HG03097 (cell line): Measurements from ENCODE around the gene FTO.
A peak's percentile ranks its signal among the peaks of the same experiment; 100 is the strongest.
"Not testable (repeated sequence)": the region's sequence is repeated elsewhere in the genome, so short reads cannot be mapped to it uniquely, and the experiment has no call there.

Source experiments
- ATAC-seq: cut with Tn5 transposase; IDR thresholded peaks from one replicate; pipeline ENCODE4 v1.9.1; 2021; ENCODE audit not compliant: unreplicated experiment, low FRiP score

Gene FTO

GRCh38 chr16:53817812-53818550 lies 114.0 kb downstream of the FTO start:
- ATAC-seq, result no peak

DNA sequence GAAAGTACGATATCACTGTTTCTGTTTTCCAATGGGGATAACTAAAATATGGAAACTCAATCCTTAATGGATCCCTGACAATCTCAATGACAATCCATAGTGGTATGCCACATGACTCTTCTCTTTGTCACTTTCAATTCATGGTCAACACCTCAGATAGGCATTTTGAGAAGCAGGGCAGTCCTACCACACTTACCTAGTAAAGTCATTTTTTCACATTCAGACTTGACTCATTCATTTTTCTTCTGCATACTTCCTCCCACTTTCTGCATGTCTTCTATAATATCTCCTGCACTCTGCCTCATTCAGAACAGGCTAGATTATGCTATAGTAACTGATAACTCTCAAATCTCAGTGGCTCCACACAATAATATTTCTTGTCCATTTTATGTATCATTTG lies 117.5 kb downstream of the FTO start:
- no peak for ATAC-seq

GRCh38 chr16:53821957-53822625 lies 118.1 kb downstream of the FTO start:
- ATAC-seq, result no peak

DNA sequence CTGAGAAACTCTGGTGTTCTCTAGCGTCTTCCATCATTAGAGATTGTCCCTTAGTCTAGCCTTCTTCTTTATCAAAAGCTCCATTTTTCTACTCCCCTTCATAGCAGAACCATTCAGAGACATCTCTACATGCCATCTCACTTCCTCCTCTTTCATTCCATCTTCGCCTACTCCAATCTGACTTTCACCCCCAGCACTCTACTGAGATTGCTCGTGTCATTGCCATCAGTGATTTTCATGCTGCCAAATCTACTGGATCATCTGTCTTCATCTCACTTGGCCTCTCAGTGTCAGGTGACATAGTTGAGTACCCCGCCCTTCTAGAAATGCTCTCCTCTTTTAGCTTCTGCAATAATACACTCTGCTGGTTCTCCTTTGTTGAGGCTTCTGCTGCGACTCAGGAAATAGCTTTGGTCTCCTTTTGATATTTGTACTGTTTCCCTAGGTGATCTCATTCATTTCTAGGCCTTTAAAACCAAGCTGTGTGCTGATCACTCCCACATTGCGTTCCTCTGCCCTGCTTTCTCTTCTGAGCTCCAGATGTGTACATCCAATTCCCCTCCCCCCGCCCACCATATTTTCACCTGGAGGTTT lies 119.1 kb downstream of the FTO start:
- no peak for ATAC-seq

DNA sequence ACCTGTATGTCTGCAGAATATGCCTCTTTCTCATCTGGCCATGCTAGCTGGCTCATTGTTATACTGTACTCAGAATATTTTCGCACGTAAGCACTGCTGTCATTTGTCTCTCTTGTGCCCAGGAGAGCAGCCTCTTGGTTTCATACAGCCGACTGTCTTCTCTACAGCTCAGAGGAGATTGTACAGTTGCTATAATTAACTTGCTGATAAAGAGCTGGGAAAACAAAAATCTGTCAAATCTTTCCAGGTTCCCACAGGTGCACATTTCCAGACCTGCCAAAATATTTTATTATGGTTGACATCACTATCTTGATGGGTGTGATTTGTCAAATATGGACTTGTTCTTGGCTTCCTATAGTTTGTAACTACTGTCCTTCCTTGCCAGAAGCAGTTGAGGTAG lies 122.7 kb downstream of the FTO start:
- ATAC-seq, result no peak

GRCh38 chr16:53827741-53828140 lies 123.8 kb downstream of the FTO start:
- no peak for ATAC-seq

DNA sequence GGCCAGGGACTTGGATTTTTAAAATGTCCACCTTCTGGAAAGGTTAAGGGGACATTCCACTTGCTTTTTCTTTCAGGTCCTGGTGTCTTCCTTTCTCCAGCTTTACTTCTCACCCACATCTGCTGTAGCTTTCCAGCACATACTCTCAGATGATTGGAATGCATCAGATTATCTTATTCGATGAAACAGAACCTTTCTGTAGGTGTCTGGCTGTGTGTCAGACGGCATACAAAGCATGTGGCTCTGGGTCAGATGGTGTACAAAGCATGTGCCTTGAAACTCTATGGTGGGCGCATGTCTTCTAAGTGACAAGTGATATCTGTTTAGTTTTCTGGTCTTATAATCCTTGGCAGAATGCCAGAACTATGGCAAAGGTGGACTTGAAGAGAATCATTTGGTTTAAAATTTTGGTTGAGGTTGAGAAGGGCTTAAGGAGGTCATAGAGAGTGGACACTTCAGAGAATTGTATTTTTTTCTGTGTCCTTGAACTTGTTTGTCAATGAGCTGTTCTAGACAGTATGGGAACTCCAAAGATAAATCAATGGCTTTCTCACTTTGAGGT lies 125.3 kb downstream of the FTO start:
- no peak for ATAC-seq

GRCh38 chr16:53832896-53833544 lies 129.1 kb downstream of the FTO start:
- ATAC-seq, result no peak

DNA sequence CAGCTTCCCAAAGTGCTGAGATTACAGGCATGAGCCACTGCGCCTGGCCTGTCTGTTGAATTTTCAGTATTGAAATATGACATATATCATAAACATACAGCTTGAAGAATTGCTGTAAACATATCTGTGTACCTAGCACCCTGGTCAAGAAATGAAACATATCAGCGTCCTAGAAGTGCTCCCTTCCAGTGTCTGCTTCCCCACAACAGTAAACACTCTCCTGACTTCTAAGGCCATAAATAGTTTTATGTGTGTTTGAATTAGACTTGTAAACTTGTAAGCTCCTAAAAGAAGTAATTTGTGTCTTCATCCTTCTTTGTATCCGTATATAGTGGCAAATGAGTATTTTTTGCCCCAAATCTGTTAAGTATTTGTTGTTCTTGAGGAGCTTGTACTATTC lies 132.2 kb downstream of the FTO start:
- no peak for ATAC-seq

- no peak for ATAC-seq
Measured at GRCh38 chr16:53836680-53837079, 132.7 kb downstream of the FTO start.

GRCh38 chr16:53837426-53837825 lies 133.5 kb downstream of the FTO start:
- ATAC-seq, result no peak

GRCh38 chr16:53839150-53839549 lies 135.2 kb downstream of the FTO start:
- ATAC-seq, result no peak

GRCh38 chr16:53840456-53840855 lies 136.5 kb downstream of the FTO start:
- ATAC-seq, result peak; percentile 79

DNA sequence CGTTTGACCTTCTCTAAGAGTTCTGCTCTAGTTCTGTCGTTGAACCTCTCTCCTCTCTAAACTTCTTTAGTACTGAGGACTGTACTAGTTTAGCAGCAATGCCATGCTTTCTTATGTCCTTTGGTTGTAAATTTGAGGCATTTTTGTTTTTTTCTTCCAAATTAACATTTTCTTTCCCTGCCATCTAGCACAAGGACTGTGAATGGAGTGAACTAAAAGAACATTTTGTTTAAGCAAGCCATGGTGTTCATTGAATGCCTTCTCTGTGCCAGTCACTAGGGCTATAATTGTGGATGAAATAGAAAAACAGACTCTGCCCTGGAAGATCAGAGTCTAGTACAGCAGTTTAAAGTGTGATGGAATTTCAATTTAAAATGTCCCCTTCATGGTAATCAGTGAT lies 137.9 kb downstream of the FTO start:
- ATAC-seq, result no peak

- no peak for ATAC-seq
Measured at GRCh38 chr16:53843084-53843483, 139.1 kb downstream of the FTO start.

DNA sequence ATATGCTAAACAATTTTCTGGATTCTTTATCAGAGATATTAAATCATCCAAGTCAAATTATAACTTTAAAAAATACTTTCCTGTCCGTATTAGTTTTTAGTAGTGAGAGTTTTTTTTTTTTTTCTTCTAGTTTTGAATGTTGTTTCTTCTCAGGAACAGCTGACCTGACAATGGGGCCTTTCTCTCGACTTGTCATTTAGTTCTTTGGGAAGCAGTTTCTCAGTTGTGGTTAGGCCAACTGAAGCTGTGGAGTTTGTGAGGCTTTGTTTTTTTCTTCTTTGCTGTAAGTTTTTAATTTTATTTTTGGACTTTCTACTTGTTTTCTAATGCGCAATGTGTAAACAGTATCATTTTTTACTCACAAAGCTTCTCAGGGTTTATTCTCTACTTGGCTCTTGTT lies 140.8 kb downstream of the FTO start:
- ATAC-seq, result no peak

DNA sequence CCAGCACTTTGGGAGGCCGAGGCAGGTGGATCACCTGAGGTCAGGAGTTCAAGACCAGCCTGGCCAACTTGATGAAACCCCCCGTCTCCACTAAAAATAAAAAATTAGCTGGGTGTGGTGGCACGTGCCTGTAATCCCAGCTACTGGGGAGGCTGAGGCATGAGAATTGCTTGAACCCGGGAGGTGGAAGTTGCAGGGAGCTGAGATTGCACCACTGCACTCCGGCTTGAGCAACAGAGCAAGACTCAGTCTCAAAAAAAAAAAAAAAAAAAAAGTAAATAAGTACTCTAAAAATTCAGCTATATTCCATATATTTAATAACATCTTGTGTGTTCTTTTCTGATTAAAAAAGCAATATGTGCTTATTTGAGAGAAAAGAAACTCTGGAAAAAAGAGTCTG lies 142.6 kb downstream of the FTO start:
- ATAC-seq, result not testable (repeated sequence)

GRCh38 chr16:53846971-53847370 lies 143.0 kb downstream of the FTO start:
- no peak for ATAC-seq

- ATAC-seq, result no peak
Measured at GRCh38 chr16:53848277-53848942, 144.5 kb downstream of the FTO start.

DNA sequence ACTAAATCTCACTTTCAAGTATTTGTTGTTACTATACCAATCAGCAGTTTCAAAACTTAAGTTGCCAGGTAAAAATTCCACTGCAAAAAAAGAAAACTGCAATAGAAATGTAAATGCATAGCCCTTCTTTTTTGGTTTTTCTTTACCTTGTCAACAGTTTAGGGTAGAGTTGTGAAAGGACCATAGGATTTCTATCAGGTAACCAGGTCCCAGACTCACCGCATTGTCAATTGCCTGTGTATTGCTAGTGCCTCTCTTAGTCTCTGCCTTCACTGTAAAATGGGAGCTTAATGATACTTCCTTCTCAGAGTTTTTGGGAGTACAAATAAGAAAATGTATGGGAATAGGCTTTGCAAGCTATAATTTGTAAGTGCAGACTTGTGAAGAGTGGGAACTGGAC lies 145.0 kb downstream of the FTO start:
- ATAC-seq, result no peak

GRCh38 chr16:53849585-53849984 lies 145.6 kb downstream of the FTO start:
- no peak for ATAC-seq
